HEK293 (cell line): ENCODE data around the gene MYH11.

ENCODE experiments used
- CTCF ChIA-PET: fragments of 350-600 bp; formaldehyde crosslinking; extraction: SDS; loops from one replicate; lab custom pipeline; 2021; ENCODE audit warnings: antibody characterized with exemption; lab: Yijun Ruan, JAX
- POLR2A ChIA-PET: fragments of 300-600 bp; formaldehyde crosslinking; extraction: SDS; loops from one replicate; lab custom pipeline; 2020; ENCODE audit warnings: antibody characterized with exemption, inconsistent platforms; lab: Yijun Ruan, JAX
- H3K27ac ChIP-seq: fragments of 200-500 bp; sonication (Bioruptor generic); 2 replicates; pipeline ENCODE4 v1.5.1; 2014; ENCODE audit warnings: low read depth, low read length, control low read depth, inconsistent platforms; ENCODE audit errors: extremely low read depth
- H3K36me3 ChIP-seq, 2 experiments: fragments of 200-500 bp in 1 of 2; sonication (Bioruptor generic) in 1 of 2; 1 replicate in 1 of 2; 2 replicates in 1 of 2; pipeline ENCODE4 v1.5.1; 2014 to 2017; ENCODE audit warnings: inconsistent platforms in 2 of 2, low read length in 2 of 2; ENCODE audit not compliant: control insufficient read depth in 2 of 2, insufficient read depth in 1 of 2
- H3K4me1 ChIP-seq: fragments of 200-500 bp; sonication (Bioruptor generic); 2 replicates; pipeline ENCODE4 v1.5.1; 2014; ENCODE audit warnings: mild to moderate bottlenecking, low read length, inconsistent platforms; ENCODE audit not compliant: control insufficient read depth, insufficient read depth
- H3K4me3 ChIP-seq: 2 replicates; pipeline ENCODE4 v1.5.1; 2011; ENCODE audit warnings: low read depth, mild to moderate bottlenecking, control low read depth, low read length, moderate library complexity
- H3K9me3 ChIP-seq: fragments of 200-500 bp; sonication (Bioruptor generic); 2 replicates; pipeline ENCODE4 v1.5.1; 2014; ENCODE audit warnings: low read depth, low read length, inconsistent platforms; ENCODE audit not compliant: control insufficient read depth, insufficient read depth
- GLIS2 ChIP-seq: fragments of 450-650 bp; formaldehyde crosslinking; IDR thresholded peaks from 2 replicates; pipeline ENCODE4 v1.5.1; 2016; ENCODE audit warnings: missing biosample characterization, missing genetic modification characterization
- KLF10 ChIP-seq: fragments of 450-650 bp; IDR thresholded peaks from 2 replicates; pipeline ENCODE4 v1.5.1; 2018; ENCODE audit warnings: missing biosample characterization, mild to moderate bottlenecking, missing genetic modification characterization
- KLF7 ChIP-seq: fragments of 450-650 bp; formaldehyde crosslinking; IDR thresholded peaks from 2 replicates; pipeline ENCODE4 v1.5.1; 2016; ENCODE audit warnings: missing biosample characterization, missing genetic modification characterization, borderline replicate concordance
- OSR2 ChIP-seq: fragments of 450-650 bp; formaldehyde crosslinking; IDR thresholded peaks from 2 replicates; pipeline ENCODE4 v1.5.1; 2016; ENCODE audit warnings: missing biosample characterization, missing genetic modification characterization
- PRDM10 ChIP-seq: fragments of 450-650 bp; formaldehyde crosslinking; IDR thresholded peaks from 2 replicates; pipeline ENCODE4 v1.5.1; 2016; ENCODE audit warnings: missing biosample characterization, missing genetic modification characterization
- SP2 ChIP-seq: fragments of 450-650 bp; formaldehyde crosslinking; IDR thresholded peaks from 2 replicates; pipeline ENCODE4 v1.5.1; 2016; ENCODE audit warnings: missing biosample characterization, missing genetic modification characterization
- SP7 ChIP-seq: fragments of 450-650 bp; formaldehyde crosslinking; IDR thresholded peaks from 2 replicates; pipeline ENCODE4 v1.5.1; 2016; ENCODE audit warnings: missing biosample characterization, missing genetic modification characterization
- ZBTB8A ChIP-seq: fragments of 450-650 bp; formaldehyde crosslinking; IDR thresholded peaks from 2 replicates; pipeline ENCODE4 v1.5.1; 2016; ENCODE audit warnings: missing biosample characterization, missing genetic modification characterization
- ZNF138 ChIP-seq: fragments of 450-650 bp; formaldehyde crosslinking; IDR thresholded peaks from 2 replicates; pipeline ENCODE4 v1.5.1; 2016; ENCODE audit warnings: missing biosample characterization, missing genetic modification characterization, borderline replicate concordance
- ZNF169 ChIP-seq: fragments of 450-650 bp; formaldehyde crosslinking; IDR thresholded peaks from 2 replicates; pipeline ENCODE4 v1.5.1; 2016; ENCODE audit warnings: missing biosample characterization, missing genetic modification characterization
- ZNF184 ChIP-seq: fragments of 450-650 bp; IDR thresholded peaks from 2 replicates; pipeline ENCODE4 v1.5.1; 2018; ENCODE audit warnings: missing biosample characterization, mild to moderate bottlenecking, missing genetic modification characterization
- ZNF23 ChIP-seq: fragments of 450-650 bp; formaldehyde crosslinking; IDR thresholded peaks from 2 replicates; pipeline ENCODE4 v1.5.1; 2016; ENCODE audit warnings: missing biosample characterization, missing genetic modification characterization, borderline replicate concordance
- ZNF26 ChIP-seq: fragments of 450-650 bp; formaldehyde crosslinking; IDR thresholded peaks from 2 replicates; pipeline ENCODE4 v1.5.1; 2016; ENCODE audit warnings: missing biosample characterization, missing genetic modification characterization
- ZNF274 ChIP-seq, 2 experiments: fragments of 200-500 bp in 1 of 2; fragments of 450-650 bp in 1 of 2; sonication (Bioruptor generic) in 1 of 2; formaldehyde crosslinking in 1 of 2; IDR thresholded peaks; 2 replicates each; pipeline versions ENCODE4 v1.5.1 to v1.6.1; 2014 to 2016; ENCODE audit warnings: borderline replicate concordance in 1 of 2, inconsistent platforms in 1 of 2, low read length in 1 of 2, missing biosample characterization in 1 of 2, missing genetic modification characterization in 1 of 2
- ZNF335 ChIP-seq: fragments of 450-650 bp; formaldehyde crosslinking; conservative IDR thresholded peaks from 2 replicates; pipeline ENCODE4 v1.5.1; 2016; ENCODE audit warnings: missing biosample characterization, missing genetic modification characterization
- ZNF423 ChIP-seq: fragments of 450-650 bp; formaldehyde crosslinking; IDR thresholded peaks from 2 replicates; pipeline ENCODE4 v1.5.1; 2016; ENCODE audit warnings: missing biosample characterization, missing genetic modification characterization
- ZNF449 ChIP-seq: fragments of 450-650 bp; formaldehyde crosslinking; IDR thresholded peaks from 2 replicates; pipeline ENCODE4 v1.5.1; 2017; ENCODE audit warnings: missing biosample characterization, mild to moderate bottlenecking, missing genetic modification characterization, moderate library complexity
- ZNF501 ChIP-seq: fragments of 450-650 bp; formaldehyde crosslinking; IDR thresholded peaks from 2 replicates; pipeline ENCODE4 v1.5.1; 2016; ENCODE audit warnings: missing biosample characterization, missing genetic modification characterization
- ZNF514 ChIP-seq: fragments of 450-650 bp; formaldehyde crosslinking; IDR thresholded peaks from 2 replicates; pipeline ENCODE4 v1.5.1; 2016; ENCODE audit warnings: missing biosample characterization, missing genetic modification characterization
- ZNF521 ChIP-seq: fragments of 450-650 bp; formaldehyde crosslinking; IDR thresholded peaks from 2 replicates; pipeline ENCODE4 v1.5.1; 2017; ENCODE audit warnings: missing biosample characterization, mild to moderate bottlenecking, missing genetic modification characterization
- ZNF530 ChIP-seq: fragments of 450-650 bp; formaldehyde crosslinking; IDR thresholded peaks from 2 replicates; pipeline ENCODE4 v1.5.1; 2016; ENCODE audit warnings: low read depth, missing biosample characterization, missing genetic modification characterization
- ZNF768 ChIP-seq: fragments of 450-650 bp; formaldehyde crosslinking; IDR thresholded peaks from 2 replicates; pipeline ENCODE4 v1.5.1; 2018; ENCODE audit warnings: missing biosample characterization, mild to moderate bottlenecking, missing genetic modification characterization
- ZNF777 ChIP-seq: fragments of 450-650 bp; formaldehyde crosslinking; IDR thresholded peaks from 2 replicates; pipeline ENCODE4 v1.5.1; 2017; ENCODE audit warnings: missing biosample characterization, missing genetic modification characterization, borderline replicate concordance
- TF ChIP-seq, protein P1 (sequence below): fragments of 450-650 bp; formaldehyde crosslinking; IDR thresholded peaks from 2 replicates; pipeline ENCODE4 v1.5.1; 2017; ENCODE audit warnings: missing biosample characterization, missing genetic modification characterization
- TF ChIP-seq, protein P2 (sequence below): fragments of 450-650 bp; formaldehyde crosslinking; IDR thresholded peaks from 2 replicates; pipeline ENCODE4 v1.5.1; 2016; ENCODE audit warnings: missing biosample characterization, missing genetic modification characterization
- TF ChIP-seq, protein P3 (sequence below): fragments of 450-650 bp; formaldehyde crosslinking; IDR thresholded peaks from 2 replicates; pipeline ENCODE4 v1.5.1; 2016; ENCODE audit warnings: missing biosample characterization, missing genetic modification characterization

The MYH11 gene

DNA sequence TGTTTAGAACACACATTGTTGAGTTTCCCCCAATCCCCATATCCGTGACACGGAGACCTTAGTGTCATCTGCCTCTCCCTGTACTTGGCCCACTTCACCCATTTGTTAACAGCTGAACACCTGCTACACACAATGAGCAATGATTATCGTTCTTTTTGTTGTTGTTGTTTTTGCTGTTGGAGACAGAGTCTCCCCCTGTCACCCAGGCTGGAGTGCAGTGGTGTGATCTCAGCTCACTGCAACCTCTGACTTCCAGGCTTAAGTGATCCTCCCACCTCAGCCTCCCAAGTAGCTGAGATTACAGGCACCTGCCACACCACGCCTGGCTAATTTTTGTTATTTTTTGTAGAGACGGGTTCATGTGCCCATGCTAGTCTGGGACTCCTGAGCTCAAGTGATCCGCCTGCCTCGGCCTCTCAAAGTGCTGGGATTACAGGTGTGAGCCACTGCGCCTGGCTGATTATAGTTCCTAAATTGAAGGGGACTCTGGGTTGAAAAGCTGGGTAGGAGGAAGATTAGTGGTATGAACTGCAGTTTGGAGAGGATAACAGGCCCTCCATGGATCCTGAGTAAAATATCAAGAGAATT lies 185.2 kb downstream of the MYH11 start:
- H3K9me3 ChIP-seq = no peaks in the 10 kb centered on the region
- ChIA-PET POLR2A (interaction anchor here (1.2 kb wide), 1 partner anchor 19 kb away, joined by 3 read pairs; no protein-coding TSS in a partner anchor), CTCF (interaction anchor here (0.6 to 1.7 kb wide), 5 partner anchors 11 to 244 kb away, joined by 3 to 5 read pairs (median 4); no protein-coding TSS in a partner anchor)
- H3K4me3 ChIP-seq = no peak overlapping the region
- no peak overlapping the region for H3K27ac ChIP-seq
- peaks cover 5% of the 10 kb centered on the region; the same call in 1 of the 2 replicates for H3K4me1 ChIP-seq
- H3K36me3 ChIP-seq = peaks cover 19 to 53% of the 10 kb centered on the region in 2 experiments; a peak in 2 of 3 replicates
- TF ChIP-seq ZNF768 = no peak
- TF ChIP-seq ZNF184 (tag by site-specific recombination) = no peak
- TF ChIP-seq ZNF423 (tag by site-specific recombination) = no peak
- peak; percentile 67 for TF ChIP-seq PRDM10 (tag by site-specific recombination)
- TF ChIP-seq ZNF530 (tag by site-specific recombination) = no peak
- no peak for TF ChIP-seq ZNF501 (tag by site-specific recombination)
- no peak for TF ChIP-seq ZNF514 (tag by site-specific recombination)
- no peak for TF ChIP-seq ZNF169 (tag by site-specific recombination)
- no peak for TF ChIP-seq ZNF274 (IDR thresholded peaks at IDR 0.05; ENCODE audit: low read length)
- TF ChIP-seq ZNF274 (tag by site-specific recombination; IDR thresholded peaks at IDR 0.05; ENCODE audit: borderline replicate concordance) = no peak
- TF ChIP-seq SP2 (tag by site-specific recombination) = no peak
- no peak for TF ChIP-seq ZNF521 (tag by site-specific recombination)
- no peak for TF ChIP-seq KLF10 (tag by site-specific recombination)
- TF ChIP-seq ZNF138 (tag by site-specific recombination) = no peak
- TF ChIP-seq ZNF449 = no peak
- TF ChIP-seq, protein P1, sequence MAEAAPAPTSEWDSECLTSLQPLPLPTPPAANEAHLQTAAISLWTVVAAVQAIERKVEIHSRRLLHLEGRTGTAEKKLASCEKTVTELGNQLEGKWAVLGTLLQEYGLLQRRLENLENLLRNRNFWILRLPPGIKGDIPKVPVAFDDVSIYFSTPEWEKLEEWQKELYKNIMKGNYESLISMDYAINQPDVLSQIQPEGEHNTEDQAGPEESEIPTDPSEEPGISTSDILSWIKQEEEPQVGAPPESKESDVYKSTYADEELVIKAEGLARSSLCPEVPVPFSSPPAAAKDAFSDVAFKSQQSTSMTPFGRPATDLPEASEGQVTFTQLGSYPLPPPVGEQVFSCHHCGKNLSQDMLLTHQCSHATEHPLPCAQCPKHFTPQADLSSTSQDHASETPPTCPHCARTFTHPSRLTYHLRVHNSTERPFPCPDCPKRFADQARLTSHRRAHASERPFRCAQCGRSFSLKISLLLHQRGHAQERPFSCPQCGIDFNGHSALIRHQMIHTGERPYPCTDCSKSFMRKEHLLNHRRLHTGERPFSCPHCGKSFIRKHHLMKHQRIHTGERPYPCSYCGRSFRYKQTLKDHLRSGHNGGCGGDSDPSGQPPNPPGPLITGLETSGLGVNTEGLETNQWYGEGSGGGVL (tag by site-specific recombination) = no peak
- no peak for TF ChIP-seq ZNF23
- no peak for TF ChIP-seq ZBTB8A (tag by site-specific recombination)
- no peak for TF ChIP-seq GLIS2 (tag by site-specific recombination)
- no peak for TF ChIP-seq ZNF777 (tag by site-specific recombination)
- no peak for TF ChIP-seq KLF7 (tag by site-specific recombination)
- TF ChIP-seq ZNF335 (tag by site-specific recombination) = no peak
- TF ChIP-seq OSR2 (tag by site-specific recombination) = peak; percentile 41; the same call in 1 of the 2 replicates
- TF ChIP-seq, protein P2, sequence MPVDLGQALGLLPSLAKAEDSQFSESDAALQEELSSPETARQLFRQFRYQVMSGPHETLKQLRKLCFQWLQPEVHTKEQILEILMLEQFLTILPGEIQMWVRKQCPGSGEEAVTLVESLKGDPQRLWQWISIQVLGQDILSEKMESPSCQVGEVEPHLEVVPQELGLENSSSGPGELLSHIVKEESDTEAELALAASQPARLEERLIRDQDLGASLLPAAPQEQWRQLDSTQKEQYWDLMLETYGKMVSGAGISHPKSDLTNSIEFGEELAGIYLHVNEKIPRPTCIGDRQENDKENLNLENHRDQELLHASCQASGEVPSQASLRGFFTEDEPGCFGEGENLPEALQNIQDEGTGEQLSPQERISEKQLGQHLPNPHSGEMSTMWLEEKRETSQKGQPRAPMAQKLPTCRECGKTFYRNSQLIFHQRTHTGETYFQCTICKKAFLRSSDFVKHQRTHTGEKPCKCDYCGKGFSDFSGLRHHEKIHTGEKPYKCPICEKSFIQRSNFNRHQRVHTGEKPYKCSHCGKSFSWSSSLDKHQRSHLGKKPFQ (tag by site-specific recombination) = peak; percentile 26; the same call in 1 of the 2 replicates
- TF ChIP-seq, protein P3, sequence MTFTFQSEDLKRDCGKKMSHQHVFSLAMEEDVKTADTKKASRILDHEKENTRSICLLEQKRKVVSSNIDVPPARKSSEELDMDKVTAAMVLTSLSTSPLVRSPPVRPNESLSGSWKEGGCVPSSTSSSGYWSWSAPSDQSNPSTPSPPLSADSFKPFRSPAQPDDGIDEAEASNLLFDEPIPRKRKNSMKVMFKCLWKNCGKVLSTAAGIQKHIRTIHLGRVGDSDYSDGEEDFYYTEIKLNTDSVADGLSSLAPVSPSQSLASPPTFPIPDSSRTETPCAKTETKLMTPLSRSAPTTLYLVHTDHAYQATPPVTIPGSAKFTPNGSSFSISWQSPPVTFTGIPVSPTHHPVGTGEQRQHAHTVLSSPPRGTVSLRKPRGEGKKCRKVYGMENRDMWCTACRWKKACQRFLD (tag by site-specific recombination) = no peak
- TF ChIP-seq SP7 (tag by site-specific recombination) = peak; percentile 74
- TF ChIP-seq ZNF26 = no peak
